K562 (cell line): Measurements from ENCODE around the gene FMNL2. TPM values are rescaled to one million over a fixed set of nuclear protein-coding genes. Genes with fewer than 3 reads are reported as not detected.

Experiments
- ATAC-seq: fragments of 200-7000 bp; cut with Tn5 transposase; 3 replicates; pipeline ENCODE4 v1.9.1; 2020; ENCODE audit warnings: moderate library complexity
- BruUV-seq: library from RNA; stranded (reverse); fragments of 400-500 nt; replicated peaks from 2 replicates; lab custom pipeline; 2021; lab: Mats Ljungman, UMichigan
- CTCF ChIA-PET: fragments of 300-600 bp; formaldehyde crosslinking; extraction: SDS; loops from one replicate; lab custom pipeline; 2021; ENCODE audit warnings: low intra/inter-chr PET ratio; lab: Yijun Ruan, JAX
- POLR2A ChIA-PET: fragments of 300-600, 350-650 bp; sonication (Branson Sonifier 250); formaldehyde crosslinking; extraction: SDS; loops from one replicate; lab custom pipeline; 2021; ENCODE audit warnings: antibody characterized with exemption, inconsistent platforms; lab: Yijun Ruan, JAX
- DNase-seq, 4 experiments: peaks; one replicate each; pipeline versions ENCODE4 v3.0.0 to v3.0.0-alpha.2; 2011 to 2018; ENCODE audit warnings: low spot score in 3 of 4, mixed read lengths in 3 of 4; ENCODE audit errors: extremely low read depth in 1 of 4
- FAIRE-seq: peaks from 2 replicates; lab custom pipeline; 2011; peaks lifted over from hg19 to GRCh38; lab: Jason Lieb, UNC
- H2AFZ ChIP-seq: 2 replicates; pipeline ENCODE4 v1.6.0; 2011; ENCODE audit warnings: low read depth, low read length, control low read depth, inconsistent platforms
- H3K27ac ChIP-seq: fragments of 200-600 bp; 3 replicates; pipeline ENCODE4 v1.8.0; 2011; ENCODE audit warnings: low read depth, mild to moderate bottlenecking, control low read depth, inconsistent platforms, low read length, moderate library complexity, mixed read lengths; ENCODE audit errors: extremely low read depth
- H3K27me3 ChIP-seq, 2 experiments: fragments of 300-600 bp in 1 of 2; 2 replicates in 1 of 2; 3 replicates in 1 of 2; pipeline versions ENCODE4 v1.6.0 to v1.8.0; 2011; ENCODE audit warnings: inconsistent platforms in 2 of 2, low read length in 2 of 2, mild to moderate bottlenecking in 1 of 2, mixed read lengths in 1 of 2, moderate library complexity in 1 of 2; ENCODE audit not compliant: control insufficient read depth in 2 of 2, insufficient read depth in 2 of 2
- H3K36me3 ChIP-seq: fragments of 300-600 bp; 3 replicates; pipeline ENCODE4 v1.8.0; 2011; ENCODE audit warnings: mild to moderate bottlenecking, low read length, inconsistent platforms; ENCODE audit not compliant: control insufficient read depth, insufficient read depth
- H3K4me1 ChIP-seq, 2 experiments: fragments of 200-600 bp in 1 of 2; replicated peaks in 1 of 2; 2 replicates in 1 of 2; 3 replicates in 1 of 2; pipeline versions ENCODE4 v1.5.1 to v1.8.0; 2011; ENCODE audit warnings: inconsistent platforms in 2 of 2, low read length in 2 of 2, mild to moderate bottlenecking in 1 of 2, mixed read lengths in 1 of 2, moderate library complexity in 1 of 2; ENCODE audit not compliant: control insufficient read depth in 2 of 2, insufficient read depth in 2 of 2
- H3K4me2 ChIP-seq: 2 replicates; pipeline ENCODE4 v1.6.1; 2011; ENCODE audit warnings: low read length, control low read depth, inconsistent platforms, mixed read lengths; ENCODE audit not compliant: insufficient read depth
- H3K4me3 ChIP-seq: fragments of 200-600 bp; sonication (generic), shearing (Covaris generic); 2 replicates; pipeline ENCODE4 v1.5.1; 2016; ENCODE audit warnings: control low read depth, inconsistent platforms
- H3K79me2 ChIP-seq: fragments of 200-600 bp; 3 replicates; pipeline ENCODE4 v1.8.0; 2011; ENCODE audit warnings: low read length, inconsistent platforms; ENCODE audit not compliant: control insufficient read depth, insufficient read depth
- H3K9ac ChIP-seq, 2 experiments: 2 replicates each; pipeline versions ENCODE4 v1.6.0 to v1.6.1; 2011; ENCODE audit warnings: low read depth in 2 of 2, low read length in 2 of 2, control low read depth in 1 of 2, inconsistent platforms in 1 of 2, mild to moderate bottlenecking in 1 of 2, mixed read lengths in 1 of 2; ENCODE audit not compliant: insufficient read depth in 1 of 2
- H3K9me1 ChIP-seq: one replicate; pipeline ENCODE4 v1.6.0; 2011; ENCODE audit warnings: inconsistent platforms, mild to moderate bottlenecking, low read length, moderate library complexity; ENCODE audit not compliant: control insufficient read depth, insufficient read depth
- H3K9me3 ChIP-seq: replicated peaks from 2 replicates; pipeline ENCODE4 v1.5.1; 2011; ENCODE audit warnings: low read depth, low read length, inconsistent platforms; ENCODE audit not compliant: control insufficient read depth, insufficient read depth
- H4K20me1 ChIP-seq: replicated peaks from 2 replicates; pipeline ENCODE4 v1.6.1; 2011; ENCODE audit warnings: low read length, inconsistent platforms, mixed read lengths; ENCODE audit not compliant: control insufficient read depth, insufficient read depth
- BRD4 ChIP-seq: fragments of 200-600 bp; sonication (generic); IDR thresholded peaks from 2 replicates; pipeline ENCODE4 v1.6.1; 2017; ENCODE audit warnings: inconsistent platforms
- FOXK1 ChIP-seq: sonication (generic); formaldehyde crosslinking; IDR thresholded peaks from 2 replicates; pipeline ENCODE4 v1.8.0; 2022; ENCODE audit warnings: missing genetic modification reagents, mild to moderate bottlenecking, borderline replicate concordance
- HOMEZ ChIP-seq: fragments of 250-450 bp; sonication (Bioruptor Pico); IDR thresholded peaks from 2 replicates; pipeline ENCODE4 v1.4.0; 2020; ENCODE audit warnings: mild to moderate bottlenecking, moderate library complexity
- ILK ChIP-seq: fragments of 450-650 bp; IDR thresholded peaks from 2 replicates; pipeline ENCODE4 v1.6.1; 2016; ENCODE audit warnings: missing genetic modification characterization, low read depth, mild to moderate bottlenecking, missing compliant biosample characterization, moderate library complexity, borderline replicate concordance
- MCM3 ChIP-seq: fragments of 450-650 bp; IDR thresholded peaks from 2 replicates; pipeline ENCODE4 v1.6.1; 2016
- MTA2 ChIP-seq: fragments of 450-650 bp; IDR thresholded peaks from 2 replicates; pipeline ENCODE4 v1.6.1; 2016; ENCODE audit warnings: low read depth
- PRPF4 ChIP-seq: fragments of 200-400 bp; formaldehyde crosslinking; IDR thresholded peaks from one replicate; pipeline ENCODE4 v1.6.1; 2017; ENCODE audit warnings: low read length, low read depth, mild to moderate bottlenecking; ENCODE audit not compliant: insufficient read depth, poor library complexity, severe bottlenecking
- SMAD2 ChIP-seq: fragments of 150-350 bp; IDR thresholded peaks from 2 replicates; pipeline ENCODE4 v1.6.1; 2014; ENCODE audit warnings: low read depth, mild to moderate bottlenecking, low read length
- SMARCE1 ChIP-seq: fragments of 450-650 bp; IDR thresholded peaks from 2 replicates; pipeline ENCODE4 v1.7.1; 2016; ENCODE audit warnings: mild to moderate bottlenecking
- SRSF3 ChIP-seq: fragments of 200-400 bp; formaldehyde crosslinking; IDR thresholded peaks from 2 replicates; pipeline ENCODE4 v1.6.1; 2016; ENCODE audit warnings: mild to moderate bottlenecking, low read length, moderate library complexity; ENCODE audit not compliant: insufficient read depth
- ZNF3 ChIP-seq: fragments of 250-450 bp; sonication (Bioruptor Pico); IDR thresholded peaks from 2 replicates; pipeline ENCODE4 v1.5.0; 2021; ENCODE audit warnings: mild to moderate bottlenecking, moderate library complexity
- WGBS: fragments of 100-300 bp; shearing (Covaris generic); methylation state at CpG from one replicate; pipeline ENCODE4 v1.1.6; 2016; ENCODE audit warnings: low coverage, mixed read lengths; ENCODE audit not compliant: insufficient coverage; ENCODE audit errors: missing lambda C conversion rate; 5-methylcytosine and 5-hydroxymethylcytosine counted together
- in situ Hi-C: fragments of 300-500 bp; cut with MboI; formaldehyde crosslinking; loops from 4 replicates; pipeline ENCODE4 v1.15.0; 2018; ENCODE audit warnings: inconsistent platforms, mixed read lengths
- intact Hi-C: fragments of 100-400 bp; cut with micrococcal nuclease; formaldehyde crosslinking; loops from 2 replicates; pipeline ENCODE4 v1.14.2; 2022
- polyA plus RNA-seq, 8 experiments: library from polyadenylated mRNA; depleted of rRNA in 4 of 8; stranded (reverse) in 5 of 8; unstranded in 3 of 8; fragments of >200 nt; fragmentation: Nextera tagmentation in 2 of 8; fragmentation: Illumina TruSeq in 1 of 8; extraction: Ambion mirVana in 2 of 8; extraction: Trizol in 1 of 8; gene quantifications; 2 replicates each; pipeline versions ENCODE4 v1.2.1 to v1.2.3, GENCODE V29; 2011 to 2014; ENCODE audit warnings: inconsistent platforms in 1 of 8, missing spikeins in 1 of 8
- total RNA-seq, 7 experiments: library from RNA; depleted of rRNA in 6 of 7; stranded (reverse); fragments of >200 nt in 6 of 7; fragmentation: Illumina TruSeq in 2 of 7; extraction: Trizol in 2 of 7; gene quantifications; 2 replicates each; pipeline versions ENCODE4 v1.2.1 to v1.2.3, GENCODE V29; 2011 to 2021; ENCODE audit warnings: low replicate concordance in 1 of 7
- TF ChIP-seq, protein P1 (sequence below): sonication (generic); formaldehyde crosslinking; IDR thresholded peaks from 2 replicates; pipeline ENCODE4 v1.8.0; 2022; ENCODE audit warnings: mild to moderate bottlenecking, missing genetic modification reagents

The FMNL2 gene
- total and polyA plus RNA-seq, 9 of the 15 experiments (the other 6 are each of a cell fraction or from before 2014, with no cell fraction given): 0.15 to 0.49 (median 0.24) TPM; not detected in 1

- TF ChIP-seq SMAD2 (no peak), MCM3 (no peak), ZNF3 (CRISPR knock-in tag) (no peak), ILK (no peak), MTA2 (no peak), SRSF3 (no peak), BRD4 (no peak), FOXK1 (CRISPR knock-in tag) (no peak), HOMEZ (no peak), SMARCE1 (no peak), PRPF4 (no peak)
- TF ChIP-seq, protein P1, sequence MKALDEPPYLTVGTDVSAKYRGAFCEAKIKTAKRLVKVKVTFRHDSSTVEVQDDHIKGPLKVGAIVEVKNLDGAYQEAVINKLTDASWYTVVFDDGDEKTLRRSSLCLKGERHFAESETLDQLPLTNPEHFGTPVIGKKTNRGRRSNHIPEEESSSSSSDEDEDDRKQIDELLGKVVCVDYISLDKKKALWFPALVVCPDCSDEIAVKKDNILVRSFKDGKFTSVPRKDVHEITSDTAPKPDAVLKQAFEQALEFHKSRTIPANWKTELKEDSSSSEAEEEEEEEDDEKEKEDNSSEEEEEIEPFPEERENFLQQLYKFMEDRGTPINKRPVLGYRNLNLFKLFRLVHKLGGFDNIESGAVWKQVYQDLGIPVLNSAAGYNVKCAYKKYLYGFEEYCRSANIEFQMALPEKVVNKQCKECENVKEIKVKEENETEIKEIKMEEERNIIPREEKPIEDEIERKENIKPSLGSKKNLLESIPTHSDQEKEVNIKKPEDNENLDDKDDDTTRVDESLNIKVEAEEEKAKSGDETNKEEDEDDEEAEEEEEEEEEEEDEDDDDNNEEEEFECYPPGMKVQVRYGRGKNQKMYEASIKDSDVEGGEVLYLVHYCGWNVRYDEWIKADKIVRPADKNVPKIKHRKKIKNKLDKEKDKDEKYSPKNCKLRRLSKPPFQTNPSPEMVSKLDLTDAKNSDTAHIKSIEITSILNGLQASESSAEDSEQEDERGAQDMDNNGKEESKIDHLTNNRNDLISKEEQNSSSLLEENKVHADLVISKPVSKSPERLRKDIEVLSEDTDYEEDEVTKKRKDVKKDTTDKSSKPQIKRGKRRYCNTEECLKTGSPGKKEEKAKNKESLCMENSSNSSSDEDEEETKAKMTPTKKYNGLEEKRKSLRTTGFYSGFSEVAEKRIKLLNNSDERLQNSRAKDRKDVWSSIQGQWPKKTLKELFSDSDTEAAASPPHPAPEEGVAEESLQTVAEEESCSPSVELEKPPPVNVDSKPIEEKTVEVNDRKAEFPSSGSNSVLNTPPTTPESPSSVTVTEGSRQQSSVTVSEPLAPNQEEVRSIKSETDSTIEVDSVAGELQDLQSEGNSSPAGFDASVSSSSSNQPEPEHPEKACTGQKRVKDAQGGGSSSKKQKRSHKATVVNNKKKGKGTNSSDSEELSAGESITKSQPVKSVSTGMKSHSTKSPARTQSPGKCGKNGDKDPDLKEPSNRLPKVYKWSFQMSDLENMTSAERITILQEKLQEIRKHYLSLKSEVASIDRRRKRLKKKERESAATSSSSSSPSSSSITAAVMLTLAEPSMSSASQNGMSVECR (CRISPR knock-in tag): no peak
- TF ChIP-seq, all 486 proteins: peak for 0
- Histone ChIP-seq H3K27me3 (peaks cover 0 to 3% of the 10 kb centered on the region in 2 experiments; a peak in 1 of 5 replicates), H3K79me2 (no peaks in the 10 kb centered on the region), H3K9ac (no peak overlapping the region), H3K9me3 (no peaks in the 10 kb centered on the region), H2AFZ (no peak overlapping the region), H3K4me2 (no peak overlapping the region), H3K9me1 (no peaks in the 10 kb centered on the region), H4K20me1 (no peaks in the 10 kb centered on the region), H3K4me1 (no peaks in the 10 kb centered on the region), H3K4me3 (no peak overlapping the region), H3K27ac (no peak overlapping the region), H3K36me3 (no peaks in the 10 kb centered on the region)
- no peak for DNase-seq
- ChIA-PET CTCF (no interaction called here), POLR2A (no interaction called here)
- no peak for FAIRE-seq
- in situ Hi-C loops: no loop called here
- BruUV-seq: no TSS peak
- intact Hi-C loops: no loop called here
- no peak for ATAC-seq
- 0% methylated on average over 2 of the region's 2 CpGs for WGBS
Observed at GRCh38 chr2:152433791-152434190, 98.8 kb downstream of the FMNL2 start.
